HCT116 (cell line): ENCODE results near the gene C12orf57. TPM values are rescaled to one million over a fixed set of nuclear protein-coding genes. Genes with fewer than 3 reads are reported as not detected.

Experiments used
- ATAC-seq: fragments of 200-7000 bp; cut with Tn5 transposase; 2 replicates; pipeline ENCODE4 v1.9.1; 2020; ENCODE audit warnings: mild to moderate bottlenecking, moderate library complexity
- BruUV-seq: library from RNA; stranded (reverse); fragments of 400-500 nt; replicated peaks from 2 replicates; lab custom pipeline; 2021; lab: Mats Ljungman, UMichigan
- CTCF ChIA-PET: fragments of 300-600 bp; sonication (Branson Sonifier 250); formaldehyde crosslinking; loops from one replicate; lab custom pipeline; 2021; ENCODE audit warnings: antibody characterized with exemption; lab: Charles Lee
- POLR2A ChIA-PET: fragments of 300-600, 350-600 bp; sonication (Branson Sonifier 250); formaldehyde crosslinking; loops from one replicate; lab custom pipeline; 2021; ENCODE audit warnings: antibody characterized with exemption; lab: Charles Lee
- RAD21 ChIA-PET, 2 experiments: fragments of 300-600 bp; sonication (Branson Sonifier 250); formaldehyde crosslinking; loops; one replicate each; lab custom pipeline; 2023; ENCODE audit warnings: low total read pairs in 2 of 2; ENCODE audit not compliant: uncharacterized antibody in 2 of 2, unreplicated experiment in 2 of 2, low non-redundant PET in 1 of 2; lab: Charles Lee
- DNase-seq: peaks from one replicate; pipeline ENCODE4 v3.0.0-alpha.2; 2010; ENCODE audit warnings: low read depth, low spot score
- H2AFZ ChIP-seq: fragments of 200-600 bp; shearing (Covaris generic), sonication (generic); 2 replicates; pipeline ENCODE4 v1.6.1; 2017; ENCODE audit warnings: low read depth, mixed run types, mixed read lengths, antibody characterized with exemption, low read length; ENCODE audit not compliant: poor library complexity, severe bottlenecking
- H3K27ac ChIP-seq: 2 replicates; pipeline ENCODE4 v1.5.1; 2012; ENCODE audit warnings: low read depth, low read length
- H3K27me3 ChIP-seq: fragments of 200-600 bp; sonication (generic); 2 replicates; pipeline ENCODE4 v1.6.1; 2016; ENCODE audit warnings: mixed run types, low read length, mixed read lengths; ENCODE audit not compliant: insufficient read depth
- H3K36me3 ChIP-seq, 2 experiments: fragments of 200-500 bp in 1 of 2; fragments of 200-600 bp in 1 of 2; sonication (Bioruptor generic) in 1 of 2; sonication (generic) in 1 of 2; 2 replicates each; pipeline versions ENCODE4 v1.5.1 to v1.6.1; 2014 to 2016; ENCODE audit warnings: low read length in 2 of 2, inconsistent platforms in 1 of 2, mixed read lengths in 1 of 2, mixed run types in 1 of 2; ENCODE audit not compliant: insufficient read depth in 2 of 2, control insufficient read depth in 1 of 2
- H3K4me1 ChIP-seq, 2 experiments: fragments of 200-600 bp in 1 of 2; sonication (generic) in 1 of 2; 2 replicates each; pipeline versions ENCODE4 v1.5.1 to v1.6.1; 2012 to 2017; ENCODE audit warnings: low read length in 2 of 2, inconsistent platforms in 1 of 2, mild to moderate bottlenecking in 1 of 2, mixed read lengths in 1 of 2, mixed run types in 1 of 2, moderate library complexity in 1 of 2; ENCODE audit not compliant: insufficient read depth in 2 of 2, control insufficient read depth in 1 of 2
- H3K4me2 ChIP-seq: fragments of 200-600 bp; sonication (generic); 2 replicates; pipeline ENCODE4 v1.6.1; 2017; ENCODE audit warnings: mixed run types, low read length, mixed read lengths
- H3K4me3 ChIP-seq, 2 experiments: fragments of 200-600 bp in 1 of 2; sonication (generic) in 1 of 2; replicated peaks in 1 of 2; 2 replicates each; pipeline ENCODE4 v1.5.1; 2011 to 2016; ENCODE audit warnings: low read length in 2 of 2, control low read depth in 1 of 2, low read depth in 1 of 2, mild to moderate bottlenecking in 1 of 2, mixed read lengths in 1 of 2, mixed run types in 1 of 2
- H3K79me2 ChIP-seq: fragments of 200-600 bp; sonication (generic); 2 replicates; pipeline ENCODE4 v1.6.1; 2017; ENCODE audit warnings: mild to moderate bottlenecking, mixed run types, low read length, moderate library complexity, mixed read lengths; ENCODE audit not compliant: insufficient read depth
- H3K9ac ChIP-seq: fragments of 200-600 bp; sonication (generic); 2 replicates; pipeline ENCODE4 v1.6.1; 2016; ENCODE audit warnings: low read length, mixed read lengths
- H3K9me2 ChIP-seq: fragments of 200-600 bp; sonication (generic), shearing (Covaris generic); 2 replicates; pipeline ENCODE4 v1.6.1; 2017; ENCODE audit warnings: mixed run types, mild to moderate bottlenecking, moderate library complexity; ENCODE audit not compliant: insufficient read depth
- H3K9me3 ChIP-seq, 2 experiments: fragments of 200-500 bp in 1 of 2; fragments of 200-600 bp in 1 of 2; sonication (Bioruptor generic) in 1 of 2; sonication (generic) in 1 of 2; 2 replicates each; pipeline ENCODE4 v1.6.1; 2014 to 2017; ENCODE audit warnings: low read length in 2 of 2, mixed read lengths in 2 of 2, inconsistent platforms in 1 of 2, low read depth in 1 of 2, mild to moderate bottlenecking in 1 of 2, mixed run types in 1 of 2, moderate library complexity in 1 of 2; ENCODE audit not compliant: control insufficient read depth in 1 of 2, insufficient read depth in 1 of 2
- H4K20me1 ChIP-seq: fragments of 200-600 bp; sonication (generic), shearing (Covaris generic); 2 replicates; pipeline ENCODE4 v1.6.1; 2017; ENCODE audit warnings: mixed run types, mild to moderate bottlenecking, moderate library complexity; ENCODE audit not compliant: insufficient read depth
- CBX3 ChIP-seq: IDR thresholded peaks from 2 replicates; pipeline ENCODE4 v1.6.1; 2012; ENCODE audit warnings: low read depth
- EGR1 ChIP-seq: IDR thresholded peaks from 2 replicates; pipeline ENCODE4 v1.6.1; 2012; ENCODE audit warnings: low read depth
- ELF1 ChIP-seq: IDR thresholded peaks from 2 replicates; pipeline ENCODE4 v1.6.1; 2012; ENCODE audit warnings: low read depth, borderline replicate concordance
- FOSL1 ChIP-seq: IDR thresholded peaks from 2 replicates; pipeline ENCODE4 v1.6.1; 2012; ENCODE audit warnings: low read depth
- JUND ChIP-seq: IDR thresholded peaks from 2 replicates; pipeline ENCODE4 v1.6.1; 2012
- POLR2AphosphoS5 ChIP-seq: IDR thresholded peaks from 2 replicates; pipeline ENCODE4 v1.6.1; 2011; ENCODE audit warnings: mild to moderate bottlenecking, low read depth, low read length, moderate library complexity
- RAD21 ChIP-seq: IDR thresholded peaks from 2 replicates; pipeline ENCODE4 v1.6.1; 2012; ENCODE audit warnings: low read depth, mild to moderate bottlenecking
- SRF ChIP-seq: IDR thresholded peaks from 2 replicates; pipeline ENCODE4 v1.6.1; 2012; ENCODE audit warnings: low read depth
- TCF7L2 ChIP-seq: IDR thresholded peaks from 2 replicates; pipeline ENCODE4 v1.7.0; 2011; ENCODE audit warnings: borderline replicate concordance, inconsistent platforms; ENCODE audit not compliant: insufficient read depth, insufficient read length; ENCODE audit errors: extremely low read depth
- ZFX ChIP-seq: fragments of 450-650 bp; IDR thresholded peaks from 2 replicates; pipeline ENCODE4 v1.6.1; 2017
- intact Hi-C: fragments of 100-400 bp; cut with micrococcal nuclease; formaldehyde crosslinking; loops from 2 replicates; pipeline ENCODE4 v1.10.0; 2022
- total RNA-seq: library from RNA; stranded (reverse); gene quantifications from one replicate; pipeline ENCODE4 v1.2.1, GENCODE V29; 2021; ENCODE audit not compliant: unreplicated experiment
- TF ChIP-seq, protein P1 (sequence below): IDR thresholded peaks from 2 replicates; pipeline ENCODE4 v1.6.1; 2012
- TF ChIP-seq, protein P2 (sequence below): IDR thresholded peaks from 2 replicates; pipeline ENCODE4 v1.6.1; 2011; ENCODE audit warnings: mild to moderate bottlenecking, low read length, moderate library complexity; ENCODE audit not compliant: insufficient replicate concordance; ENCODE audit errors: extremely low read depth
- TF ChIP-seq, protein P3 (sequence below): IDR thresholded peaks from 2 replicates; pipeline ENCODE4 v1.6.1; 2012; ENCODE audit warnings: low read depth

Gene C12orf57
- total RNA-seq, 1 experiment from 2014 or later, result 202 TPM

DNA sequence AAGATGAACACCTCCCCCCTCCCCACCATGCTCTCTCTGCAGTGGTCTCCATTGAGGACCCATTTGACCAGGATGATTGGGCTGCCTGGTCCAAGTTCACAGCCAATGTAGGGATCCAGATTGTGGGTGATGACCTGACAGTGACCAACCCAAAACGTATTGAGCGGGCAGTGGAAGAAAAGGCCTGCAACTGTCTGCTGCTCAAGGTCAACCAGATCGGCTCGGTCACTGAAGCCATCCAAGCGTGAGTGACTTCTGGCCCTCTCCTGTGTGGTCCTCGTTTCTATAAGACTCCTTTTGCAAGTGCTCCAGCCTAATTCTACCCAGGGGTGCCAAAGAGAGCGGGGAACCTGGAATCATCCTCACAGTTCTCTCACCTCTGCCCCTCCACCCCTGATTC, 22.3 kb upstream of the C12orf57 start:
- Histone ChIP-seq H3K9ac (no peak overlapping the region), H3K9me2 (no peaks in the 10 kb centered on the region), H3K4me2 (no peak overlapping the region), H3K27ac (no peak overlapping the region), H2AFZ (no peak overlapping the region), H3K79me2 (no peaks in the 10 kb centered on the region), H4K20me1 (no peaks in the 10 kb centered on the region), H3K4me1 (peaks cover 13 to 39% of the 10 kb centered on the region in 2 experiments), H3K4me3 (no peak overlapping the region), H3K36me3 (peaks cover 4 to 13% of the 10 kb centered on the region in 2 experiments; a peak in 3 of 4 replicates), H3K9me3 (no peaks in the 10 kb centered on the region), H3K27me3 (no peaks in the 10 kb centered on the region)
- TF ChIP-seq ZFX (no peak), EGR1 (no peak), ELF1 (no peak), RAD21 (no peak), SRF (no peak), TCF7L2 (no peak), FOSL1 (no peak), POLR2AphosphoS5 (no peak), CBX3 (no peak), JUND (no peak)
- TF ChIP-seq, protein P1, sequence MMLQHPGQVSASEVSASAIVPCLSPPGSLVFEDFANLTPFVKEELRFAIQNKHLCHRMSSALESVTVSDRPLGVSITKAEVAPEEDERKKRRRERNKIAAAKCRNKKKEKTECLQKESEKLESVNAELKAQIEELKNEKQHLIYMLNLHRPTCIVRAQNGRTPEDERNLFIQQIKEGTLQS, result no peak
- TF ChIP-seq, protein P2, sequence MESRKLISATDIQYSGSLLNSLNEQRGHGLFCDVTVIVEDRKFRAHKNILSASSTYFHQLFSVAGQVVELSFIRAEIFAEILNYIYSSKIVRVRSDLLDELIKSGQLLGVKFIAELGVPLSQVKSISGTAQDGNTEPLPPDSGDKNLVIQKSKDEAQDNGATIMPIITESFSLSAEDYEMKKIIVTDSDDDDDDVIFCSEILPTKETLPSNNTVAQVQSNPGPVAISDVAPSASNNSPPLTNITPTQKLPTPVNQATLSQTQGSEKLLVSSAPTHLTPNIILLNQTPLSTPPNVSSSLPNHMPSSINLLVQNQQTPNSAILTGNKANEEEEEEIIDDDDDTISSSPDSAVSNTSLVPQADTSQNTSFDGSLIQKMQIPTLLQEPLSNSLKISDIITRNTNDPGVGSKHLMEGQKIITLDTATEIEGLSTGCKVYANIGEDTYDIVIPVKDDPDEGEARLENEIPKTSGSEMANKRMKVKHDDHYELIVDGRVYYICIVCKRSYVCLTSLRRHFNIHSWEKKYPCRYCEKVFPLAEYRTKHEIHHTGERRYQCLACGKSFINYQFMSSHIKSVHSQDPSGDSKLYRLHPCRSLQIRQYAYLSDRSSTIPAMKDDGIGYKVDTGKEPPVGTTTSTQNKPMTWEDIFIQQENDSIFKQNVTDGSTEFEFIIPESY, result no peak
- TF ChIP-seq, protein P3, sequence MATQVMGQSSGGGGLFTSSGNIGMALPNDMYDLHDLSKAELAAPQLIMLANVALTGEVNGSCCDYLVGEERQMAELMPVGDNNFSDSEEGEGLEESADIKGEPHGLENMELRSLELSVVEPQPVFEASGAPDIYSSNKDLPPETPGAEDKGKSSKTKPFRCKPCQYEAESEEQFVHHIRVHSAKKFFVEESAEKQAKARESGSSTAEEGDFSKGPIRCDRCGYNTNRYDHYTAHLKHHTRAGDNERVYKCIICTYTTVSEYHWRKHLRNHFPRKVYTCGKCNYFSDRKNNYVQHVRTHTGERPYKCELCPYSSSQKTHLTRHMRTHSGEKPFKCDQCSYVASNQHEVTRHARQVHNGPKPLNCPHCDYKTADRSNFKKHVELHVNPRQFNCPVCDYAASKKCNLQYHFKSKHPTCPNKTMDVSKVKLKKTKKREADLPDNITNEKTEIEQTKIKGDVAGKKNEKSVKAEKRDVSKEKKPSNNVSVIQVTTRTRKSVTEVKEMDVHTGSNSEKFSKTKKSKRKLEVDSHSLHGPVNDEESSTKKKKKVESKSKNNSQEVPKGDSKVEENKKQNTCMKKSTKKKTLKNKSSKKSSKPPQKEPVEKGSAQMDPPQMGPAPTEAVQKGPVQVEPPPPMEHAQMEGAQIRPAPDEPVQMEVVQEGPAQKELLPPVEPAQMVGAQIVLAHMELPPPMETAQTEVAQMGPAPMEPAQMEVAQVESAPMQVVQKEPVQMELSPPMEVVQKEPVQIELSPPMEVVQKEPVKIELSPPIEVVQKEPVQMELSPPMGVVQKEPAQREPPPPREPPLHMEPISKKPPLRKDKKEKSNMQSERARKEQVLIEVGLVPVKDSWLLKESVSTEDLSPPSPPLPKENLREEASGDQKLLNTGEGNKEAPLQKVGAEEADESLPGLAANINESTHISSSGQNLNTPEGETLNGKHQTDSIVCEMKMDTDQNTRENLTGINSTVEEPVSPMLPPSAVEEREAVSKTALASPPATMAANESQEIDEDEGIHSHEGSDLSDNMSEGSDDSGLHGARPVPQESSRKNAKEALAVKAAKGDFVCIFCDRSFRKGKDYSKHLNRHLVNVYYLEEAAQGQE, result no peak
- POLR2A ChIA-PET, result interaction anchor here (2.7 kb wide), 1 partner anchor 22 kb away, joined by 7 read pairs; the partner anchor contains the start of genes C12orf57 and RNU7-1
- CTCF ChIA-PET, result no interaction called here
- no peak for DNase-seq
- RAD21 ChIA-PET, result no interaction called here
- ATAC-seq, result no peak
- no TSS peak for BruUV-seq
- intact Hi-C loops, result no loop called here
